Vagina (tissue), 2 donors: ENCODE measurements around the gene MGLL.

Experiments used
- POLR2A ChIP-seq, 2 donors: fragments of 450-650 bp; IDR thresholded peaks; one replicate each; pipeline ENCODE4 v1.6.1; 2017; ENCODE audit warnings: antibody characterized with exemption in 2 of 2, mild to moderate bottlenecking in 2 of 2, moderate library complexity in 2 of 2
- TF ChIP-seq, protein P1 (sequence below), 3 experiments: fragments of 450-650 bp in 2 of 3; fragments of 200-600 bp in 1 of 3; sonication (generic) in 1 of 3; IDR thresholded peaks; one replicate each; pipeline ENCODE4 v1.5.1; 2017 to 2019; ENCODE audit warnings: antibody characterized with exemption in 3 of 3, mild to moderate bottlenecking in 2 of 3, moderate library complexity in 2 of 3

DNA sequence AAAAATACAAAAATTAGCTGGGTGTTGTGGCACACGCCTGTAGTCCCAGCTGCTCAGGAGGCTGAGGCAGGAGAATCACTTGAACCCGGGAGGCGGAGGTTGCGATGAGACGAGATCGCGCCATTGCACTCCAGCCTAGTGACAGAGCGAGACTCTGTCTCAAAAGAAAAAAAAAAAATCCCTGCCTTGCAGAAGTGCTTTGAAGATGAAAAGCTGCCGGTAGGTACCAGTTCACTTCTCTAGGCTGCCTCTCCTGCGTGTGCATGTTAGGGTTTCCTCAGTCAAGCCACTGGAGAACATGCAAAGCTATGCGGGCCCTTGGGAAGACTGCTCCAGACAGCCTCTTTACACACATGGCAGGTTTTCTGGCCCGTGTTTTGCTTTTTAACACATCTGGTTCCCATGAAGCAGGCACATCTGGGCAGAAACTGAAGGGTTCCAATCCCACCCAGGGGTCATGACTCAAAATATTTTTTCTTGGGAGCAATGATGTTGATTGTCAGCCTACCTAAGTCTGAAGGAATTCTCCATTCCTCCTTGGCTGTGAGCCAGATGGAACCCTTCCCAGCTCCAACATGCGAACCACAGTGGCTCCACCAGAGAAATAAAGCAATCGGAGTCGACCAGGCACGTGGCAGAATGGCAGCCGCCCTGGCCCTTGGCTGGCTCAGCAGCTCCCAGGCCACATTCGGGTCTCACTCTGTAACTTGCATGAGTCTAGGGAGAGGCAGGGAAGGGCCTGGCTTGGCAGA is 29.6 kb downstream of the MGLL start:
- TF ChIP-seq, protein P1, sequence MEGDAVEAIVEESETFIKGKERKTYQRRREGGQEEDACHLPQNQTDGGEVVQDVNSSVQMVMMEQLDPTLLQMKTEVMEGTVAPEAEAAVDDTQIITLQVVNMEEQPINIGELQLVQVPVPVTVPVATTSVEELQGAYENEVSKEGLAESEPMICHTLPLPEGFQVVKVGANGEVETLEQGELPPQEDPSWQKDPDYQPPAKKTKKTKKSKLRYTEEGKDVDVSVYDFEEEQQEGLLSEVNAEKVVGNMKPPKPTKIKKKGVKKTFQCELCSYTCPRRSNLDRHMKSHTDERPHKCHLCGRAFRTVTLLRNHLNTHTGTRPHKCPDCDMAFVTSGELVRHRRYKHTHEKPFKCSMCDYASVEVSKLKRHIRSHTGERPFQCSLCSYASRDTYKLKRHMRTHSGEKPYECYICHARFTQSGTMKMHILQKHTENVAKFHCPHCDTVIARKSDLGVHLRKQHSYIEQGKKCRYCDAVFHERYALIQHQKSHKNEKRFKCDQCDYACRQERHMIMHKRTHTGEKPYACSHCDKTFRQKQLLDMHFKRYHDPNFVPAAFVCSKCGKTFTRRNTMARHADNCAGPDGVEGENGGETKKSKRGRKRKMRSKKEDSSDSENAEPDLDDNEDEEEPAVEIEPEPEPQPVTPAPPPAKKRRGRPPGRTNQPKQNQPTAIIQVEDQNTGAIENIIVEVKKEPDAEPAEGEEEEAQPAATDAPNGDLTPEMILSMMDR (IDR thresholded peaks at IDR 0.05) = no peak
- TF ChIP-seq POLR2A (IDR thresholded peaks at IDR 0.05) = no peak
